Esophagus muscularis mucosa (tissue), 4 donors: Measurements from ENCODE around the gene C12orf75. TPM values are rescaled to one million over a fixed set of nuclear protein-coding genes. Genes with fewer than 3 reads are reported as not detected.
"Not testable (repeated sequence)": the region's sequence is repeated elsewhere in the genome, so short reads cannot be mapped to it uniquely, and the experiment has no call there.

Experiments used
- DNase-seq: peaks from one replicate; pipeline ENCODE4 v3.0.0-alpha.2; 2017; ENCODE audit errors: extremely low spot score
- H3K27ac ChIP-seq, 4 donors: fragments of 200-600 bp; sonication (generic); replicated peaks in 1 of 4; 1 replicate in 3 of 4; 2 replicates in 1 of 4; pipeline ENCODE4 v1.5.1; 2016 to 2019; ENCODE audit warnings: mild to moderate bottlenecking in 1 of 4
- H3K27me3 ChIP-seq, 4 donors: fragments of 200-600 bp; sonication (generic); one replicate each; pipeline versions ENCODE4 v1.5.1 to v1.6.0; 2016 to 2019
- H3K36me3 ChIP-seq, 4 donors: fragments of 200-600 bp; sonication (generic); one replicate each; pipeline ENCODE4 v1.5.1; 2016 to 2019
- H3K4me1 ChIP-seq, 4 donors: fragments of 200-600 bp; sonication (generic); one replicate each; pipeline ENCODE4 v1.5.1; 2016 to 2019
- H3K4me3 ChIP-seq, 4 donors: fragments of 200-600 bp; sonication (generic); 1 replicate in 2 of 4; 2 replicates in 2 of 4; pipeline ENCODE4 v1.5.1; 2016 to 2019; ENCODE audit warnings: mild to moderate bottlenecking in 4 of 4, moderate library complexity in 1 of 4
- H3K9me3 ChIP-seq, 4 donors: fragments of 200-600 bp; sonication (generic); 1 replicate in 3 of 4; 2 replicates in 1 of 4; pipeline ENCODE4 v1.5.1; 2016 to 2019
- CTCF ChIP-seq, 3 experiments: fragments of 200-600 bp in 2 of 3; fragments of 450-650 bp in 1 of 3; sonication (generic) in 2 of 3; IDR thresholded peaks; one replicate each; pipeline ENCODE4 v1.5.1; 2017 to 2019; ENCODE audit warnings: antibody characterized with exemption in 3 of 3, mild to moderate bottlenecking in 2 of 3, moderate library complexity in 1 of 3
- EP300 ChIP-seq: sonication (generic); formaldehyde crosslinking; IDR thresholded peaks from one replicate; pipeline ENCODE4 v1.6.1; 2017; ENCODE audit warnings: antibody characterized with exemption
- POLR2A ChIP-seq: fragments of 450-650 bp; IDR thresholded peaks from one replicate; pipeline ENCODE4 v1.6.1; 2017; ENCODE audit warnings: antibody characterized with exemption, moderate library complexity, mild to moderate bottlenecking, low read depth
- POLR2AphosphoS5 ChIP-seq, 2 donors: sonication (generic); formaldehyde crosslinking; IDR thresholded peaks; one replicate each; pipeline ENCODE4 v1.6.1; 2017; ENCODE audit warnings: antibody characterized with exemption in 2 of 2
- WGBS: methylation state at CpG from one replicate; pipeline ENCODE4 v1.1.5; 2018; 5-methylcytosine and 5-hydroxymethylcytosine counted together
- intact Hi-C: fragments of 100-400 bp; cut with DNase I; formaldehyde crosslinking; loops from one replicate; pipeline ENCODE4 v1.15.1; 2023
- total RNA-seq, 4 donors: library from RNA; depleted of rRNA; stranded (reverse); fragments of >200 nt; gene quantifications; one replicate each; pipeline versions ENCODE4 v1.1.0 to v1.2.1, GENCODE V29; 2016

Gene C12orf75
- total RNA-seq, 4 donors from 2014 or later: 0.83 to 3.1 (median 2.8) TPM

GRCh38 chr12:105310476-105311085, 19.9 kb upstream of the C12orf75 start:
- peaks cover 0 to 15% (median 10%) of the 10 kb centered on the region in 4 donors for H3K4me1 ChIP-seq
- H3K36me3 ChIP-seq, H3K27ac ChIP-seq, H3K4me3 ChIP-seq, intact Hi-C loops, H3K9me3 ChIP-seq, H3K27me3 ChIP-seq: not testable (repeated sequence)
- DNase-seq: peak; percentile 10
- 53% methylated on average over 2 of the region's 2 CpGs for WGBS

GRCh38 chr12:105311936-105312335, 18.6 kb upstream of the C12orf75 start:
- H3K4me1 ChIP-seq: peaks cover 0 to 15% (median 10%) of the 10 kb centered on the region in 4 donors
- intact Hi-C loops, DNase-seq, H3K4me3 ChIP-seq, H3K36me3 ChIP-seq, H3K27ac ChIP-seq, H3K27me3 ChIP-seq, H3K9me3 ChIP-seq: not testable (repeated sequence)
- 54% methylated on average over 3 of the region's 3 CpGs for WGBS

- H3K27ac ChIP-seq, H3K4me3 ChIP-seq, H3K36me3 ChIP-seq, H3K9me3 ChIP-seq, H3K27me3 ChIP-seq, DNase-seq, intact Hi-C loops: not testable (repeated sequence)
- WGBS: 94% methylated on average over 8 of the region's 8 CpGs
- peaks cover 0 to 15% (median 10%) of the 10 kb centered on the region in 4 donors for H3K4me1 ChIP-seq
These were observed 16.7 kb upstream of the C12orf75 start for GRCh38 chr12:105313755-105314154.

GRCh38 chr12:105315130-105315529, 15.4 kb upstream of the C12orf75 start:
- Histone ChIP-seq H3K9me3 (no peaks in the 10 kb centered on the region), H3K4me3 (no peak overlapping the region), H3K27ac (no peak overlapping the region), H3K36me3 (no peaks in the 10 kb centered on the region), H3K27me3 (no peaks in the 10 kb centered on the region), H3K4me1 (peaks cover 0 to 15% (median 9%) of the 10 kb centered on the region in 4 donors)
- 84% methylated on average over 2 of the region's 2 CpGs for WGBS
- TF ChIP-seq POLR2A (no peak), POLR2AphosphoS5 (IDR thresholded peaks at IDR 0.05) (no peak), CTCF (IDR thresholded peaks at IDR 0.05) (no peak), EP300 (no peak)
- intact Hi-C loops: no loop called here
- no peak for DNase-seq

GRCh38 chr12:105315726-105316125, 14.8 kb upstream of the C12orf75 start:
- DNase-seq: no peak
- H3K4me3 ChIP-seq: no peak overlapping the region
- WGBS: 94% methylated on average over 6 of the region's 6 CpGs

More at GRCh38 chr12:105315726-105316125, 14.8 kb upstream of the C12orf75 start:
- TF ChIP-seq EP300 (no peak), POLR2A (no peak), CTCF (IDR thresholded peaks at IDR 0.05) (no peak), POLR2AphosphoS5 (IDR thresholded peaks at IDR 0.05) (no peak)
- Histone ChIP-seq H3K27me3 (no peaks in the 10 kb centered on the region), H3K9me3 (no peaks in the 10 kb centered on the region), H3K36me3 (no peaks in the 10 kb centered on the region), H3K27ac (no peak overlapping the region), H3K4me1 (peaks cover 0 to 9% (median 6%) of the 10 kb centered on the region in 4 donors)
- intact Hi-C loops: no loop called here
